Panc1 (cell line): Measurements from ENCODE around the gene LACRT. TPM values are rescaled to one million over a fixed set of nuclear protein-coding genes. Genes with fewer than 3 reads are reported as not detected.

ENCODE experiments used
- ATAC-seq: fragments of 200-7000 bp; cut with Tn5 transposase; 2 replicates; pipeline ENCODE4 v1.9.1; 2020; ENCODE audit warnings: mild to moderate bottlenecking, moderate library complexity
- BruUV-seq: library from RNA; stranded (reverse); fragments of 400-500 nt; replicated peaks from 2 replicates; lab custom pipeline; 2021; lab: Mats Ljungman, UMichigan
- CTCF ChIA-PET: fragments of 300-600 bp; sonication (Branson Sonifier 250); formaldehyde crosslinking; loops from one replicate; lab custom pipeline; 2022; ENCODE audit warnings: antibody characterized with exemption; lab: Charles Lee
- POLR2A ChIA-PET: fragments of 300-600 bp; sonication (Branson Sonifier 250); formaldehyde crosslinking; loops from one replicate; lab custom pipeline; 2022; ENCODE audit warnings: antibody characterized with exemption; lab: Charles Lee
- DNase-seq: peaks from one replicate; pipeline ENCODE4 v3.0.0-alpha.2; 2010; ENCODE audit warnings: low read depth, low spot score
- H3K27ac ChIP-seq: 2 replicates; pipeline ENCODE4 v1.5.1; 2011; ENCODE audit warnings: mild to moderate bottlenecking, low read length, inconsistent platforms
- H3K27me3 ChIP-seq: fragments of 200-500 bp; sonication (Bioruptor generic); 2 replicates; pipeline ENCODE4 v1.6.0; 2014; ENCODE audit warnings: low read length, inconsistent platforms; ENCODE audit not compliant: control insufficient read depth, insufficient read depth
- H3K36me3 ChIP-seq: fragments of 200-500 bp; sonication (Bioruptor generic); 2 replicates; pipeline ENCODE4 v1.5.1; 2014; ENCODE audit warnings: inconsistent platforms, mild to moderate bottlenecking, low read length, moderate library complexity; ENCODE audit not compliant: control insufficient read depth, insufficient read depth
- H3K4me1 ChIP-seq: 2 replicates; pipeline ENCODE4 v1.5.1; 2011; ENCODE audit warnings: inconsistent platforms, mild to moderate bottlenecking, low read length, moderate library complexity; ENCODE audit not compliant: control insufficient read depth, insufficient read depth
- H3K4me3 ChIP-seq, 2 experiments: 2 replicates each; pipeline ENCODE4 v1.5.1; 2011 to 2012; ENCODE audit warnings: low read depth in 2 of 2, low read length in 2 of 2, mild to moderate bottlenecking in 2 of 2, inconsistent platforms in 1 of 2, moderate library complexity in 1 of 2
- H3K9me3 ChIP-seq: fragments of 200-500 bp; sonication (Bioruptor generic); 2 replicates; pipeline ENCODE4 v1.5.1; 2014; ENCODE audit warnings: low read depth, mild to moderate bottlenecking, inconsistent platforms, low read length, moderate library complexity; ENCODE audit not compliant: control insufficient read depth, insufficient read depth
- POLR2AphosphoS5 ChIP-seq: IDR thresholded peaks from 2 replicates; pipeline ENCODE4 v1.6.1; 2012; ENCODE audit warnings: mild to moderate bottlenecking, low read depth, low read length, moderate library complexity
- REST ChIP-seq, 2 experiments: IDR thresholded peaks; 2 replicates each; pipeline ENCODE4 v1.6.1; 2011 to 2012; ENCODE audit warnings: low read depth in 2 of 2, control low read depth in 1 of 2, low read length in 1 of 2, mild to moderate bottlenecking in 1 of 2, moderate library complexity in 1 of 2; ENCODE audit not compliant: insufficient read depth in 1 of 2
- SIN3A ChIP-seq: IDR thresholded peaks from 2 replicates; pipeline ENCODE4 v1.6.1; 2012; ENCODE audit warnings: low read depth, mild to moderate bottlenecking, low read length, moderate library complexity, borderline replicate concordance; ENCODE audit not compliant: insufficient read depth
- TCF7L2 ChIP-seq: IDR thresholded peaks from 2 replicates; pipeline ENCODE4 v1.6.1; 2011; ENCODE audit warnings: mild to moderate bottlenecking, low read depth, low read length, inconsistent platforms
- in situ Hi-C: cut with HindIII; loops from 2 replicates; pipeline ENCODE4 v1.10.0; 2016; ENCODE audit warnings: low sequenced_read_pairs, low pct_unique_long_range_greater_than_20kb
- intact Hi-C: fragments of 100-400 bp; cut with micrococcal nuclease; formaldehyde crosslinking; loops from one replicate; pipeline ENCODE4 v1.10.0; 2022; ENCODE audit not compliant: unreplicated experiment
- total RNA-seq: library from RNA; stranded (reverse); gene quantifications from one replicate; pipeline ENCODE4 v1.2.1, GENCODE V29; 2021; ENCODE audit not compliant: unreplicated experiment
- TF ChIP-seq, protein P1 (sequence below): fragments of 450-650 bp; IDR thresholded peaks from 2 replicates; pipeline ENCODE4 v1.5.1; 2017; ENCODE audit warnings: mild to moderate bottlenecking

Gene LACRT
- total RNA-seq, 1 experiment from 2014 or later, result not detected

GRCh38 chr12:54624315-54625279, 10.1 kb downstream of the LACRT start:
- in situ Hi-C loops, result no loop called here
- DNase-seq (no peak), ATAC-seq (no peak)
- BruUV-seq, result no TSS peak
- Histone ChIP-seq H3K27me3 (peaks cover 16% of the 10 kb centered on the region), H3K4me3 (no peak overlapping the region), H3K36me3 (no peaks in the 10 kb centered on the region), H3K4me1 (no peaks in the 10 kb centered on the region), H3K9me3 (no peaks in the 10 kb centered on the region), H3K27ac (no peak overlapping the region)
- CTCF ChIA-PET, result no interaction called here
- POLR2A ChIA-PET, result no interaction called here
- TF ChIP-seq, protein P1, sequence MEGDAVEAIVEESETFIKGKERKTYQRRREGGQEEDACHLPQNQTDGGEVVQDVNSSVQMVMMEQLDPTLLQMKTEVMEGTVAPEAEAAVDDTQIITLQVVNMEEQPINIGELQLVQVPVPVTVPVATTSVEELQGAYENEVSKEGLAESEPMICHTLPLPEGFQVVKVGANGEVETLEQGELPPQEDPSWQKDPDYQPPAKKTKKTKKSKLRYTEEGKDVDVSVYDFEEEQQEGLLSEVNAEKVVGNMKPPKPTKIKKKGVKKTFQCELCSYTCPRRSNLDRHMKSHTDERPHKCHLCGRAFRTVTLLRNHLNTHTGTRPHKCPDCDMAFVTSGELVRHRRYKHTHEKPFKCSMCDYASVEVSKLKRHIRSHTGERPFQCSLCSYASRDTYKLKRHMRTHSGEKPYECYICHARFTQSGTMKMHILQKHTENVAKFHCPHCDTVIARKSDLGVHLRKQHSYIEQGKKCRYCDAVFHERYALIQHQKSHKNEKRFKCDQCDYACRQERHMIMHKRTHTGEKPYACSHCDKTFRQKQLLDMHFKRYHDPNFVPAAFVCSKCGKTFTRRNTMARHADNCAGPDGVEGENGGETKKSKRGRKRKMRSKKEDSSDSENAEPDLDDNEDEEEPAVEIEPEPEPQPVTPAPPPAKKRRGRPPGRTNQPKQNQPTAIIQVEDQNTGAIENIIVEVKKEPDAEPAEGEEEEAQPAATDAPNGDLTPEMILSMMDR, result no peak
- TF ChIP-seq POLR2AphosphoS5, result no peak
- TF ChIP-seq SIN3A, result no peak
- TF ChIP-seq REST (IDR thresholded peaks at IDR 0.05; ENCODE audit: insufficient read depth in 1 of 2, low read depth in 2 of 2, low read length in 1 of 2), result no peak
- TF ChIP-seq TCF7L2, result no peak
- intact Hi-C loops, result no loop called here

GRCh38 chr12:54622463-54623183, 12.1 kb downstream of the LACRT start:
- Histone ChIP-seq H3K4me1 (no peaks in the 10 kb centered on the region), H3K27me3 (peaks cover 16% of the 10 kb centered on the region), H3K36me3 (no peaks in the 10 kb centered on the region), H3K27ac (no peak overlapping the region), H3K4me3 (no peak overlapping the region), H3K9me3 (no peaks in the 10 kb centered on the region)
- POLR2A ChIA-PET, result no interaction called here
- peak; percentile 74 for ATAC-seq
- CTCF ChIA-PET, result interaction anchor here (0.7 kb wide), 1 partner anchor 98 kb away, joined by 6 read pairs; no protein-coding TSS in a partner anchor
- TF ChIP-seq, protein P1, result peak; percentile 54
- no peak for TF ChIP-seq SIN3A
- intact Hi-C loops, result no loop called here
- no peak for DNase-seq
- BruUV-seq, result no TSS peak
- in situ Hi-C loops, result no loop called here
